ENCODE measurements around the gene NANP.
"Not testable (repeated sequence)": the region's sequence is repeated elsewhere in the genome, so short reads cannot be mapped to it uniquely, and the experiment has no call there.

The NANP gene

DNA sequence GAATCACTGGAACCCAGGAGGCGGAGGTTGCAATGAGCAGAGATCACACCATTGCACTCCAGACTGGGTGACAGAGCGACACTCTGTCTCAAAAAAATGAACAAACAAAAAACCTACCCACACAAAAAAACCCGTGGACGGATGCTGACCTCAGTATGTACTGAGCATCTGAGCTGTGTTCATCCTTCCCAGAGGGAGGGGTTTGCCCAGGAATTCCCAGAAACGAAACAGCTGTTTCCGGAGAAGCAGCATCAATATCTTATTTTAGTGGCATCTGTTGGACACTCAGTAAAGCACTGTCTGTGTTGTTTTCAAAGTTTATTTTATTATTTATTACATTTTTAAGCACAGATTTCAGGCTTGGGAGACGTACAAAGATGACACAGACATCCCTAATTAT is 18.7 kb downstream of the NANP start:
- DNase-seq, result no peak

DNA sequence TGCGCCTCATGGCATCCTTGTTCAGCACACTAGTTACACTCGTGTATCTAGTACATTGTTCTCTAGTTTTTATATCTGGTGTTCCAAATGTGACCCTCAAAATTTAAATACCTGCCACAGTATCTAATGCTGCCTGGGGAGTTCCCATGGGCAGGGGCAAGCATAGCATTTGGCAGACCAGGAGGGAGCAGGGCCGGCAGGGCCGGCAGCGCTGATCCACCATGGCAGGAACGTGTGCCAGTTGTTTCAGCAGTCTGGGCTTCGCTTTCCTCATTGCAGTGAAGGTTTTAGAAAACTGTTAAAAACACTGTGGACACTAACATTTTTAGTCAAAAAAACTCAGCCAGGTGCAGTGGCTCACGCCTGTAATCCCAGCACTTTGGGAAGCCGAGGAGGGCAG is 19.2 kb downstream of the NANP start:
- DNase-seq, result no peak

DNA sequence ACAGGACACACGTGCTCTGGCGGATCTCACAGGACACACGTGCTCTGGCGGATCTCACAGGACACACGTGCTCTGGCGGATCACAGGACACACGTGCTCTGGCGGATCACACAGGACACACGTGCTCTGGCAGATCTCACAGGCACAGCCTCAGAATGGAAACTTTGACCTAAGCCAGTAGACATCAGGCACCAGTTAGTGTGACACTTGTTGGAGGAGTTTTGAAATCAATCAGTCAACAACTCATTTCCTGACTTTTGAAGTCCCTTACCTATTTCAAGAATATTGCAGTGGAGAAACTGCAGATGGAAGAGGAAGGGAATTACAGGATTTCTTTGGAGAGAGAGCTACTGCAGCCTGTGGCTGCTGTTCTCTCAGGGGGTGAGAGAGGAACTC is 20.9 kb downstream of the NANP start:
- not testable (repeated sequence) for DNase-seq

DNA sequence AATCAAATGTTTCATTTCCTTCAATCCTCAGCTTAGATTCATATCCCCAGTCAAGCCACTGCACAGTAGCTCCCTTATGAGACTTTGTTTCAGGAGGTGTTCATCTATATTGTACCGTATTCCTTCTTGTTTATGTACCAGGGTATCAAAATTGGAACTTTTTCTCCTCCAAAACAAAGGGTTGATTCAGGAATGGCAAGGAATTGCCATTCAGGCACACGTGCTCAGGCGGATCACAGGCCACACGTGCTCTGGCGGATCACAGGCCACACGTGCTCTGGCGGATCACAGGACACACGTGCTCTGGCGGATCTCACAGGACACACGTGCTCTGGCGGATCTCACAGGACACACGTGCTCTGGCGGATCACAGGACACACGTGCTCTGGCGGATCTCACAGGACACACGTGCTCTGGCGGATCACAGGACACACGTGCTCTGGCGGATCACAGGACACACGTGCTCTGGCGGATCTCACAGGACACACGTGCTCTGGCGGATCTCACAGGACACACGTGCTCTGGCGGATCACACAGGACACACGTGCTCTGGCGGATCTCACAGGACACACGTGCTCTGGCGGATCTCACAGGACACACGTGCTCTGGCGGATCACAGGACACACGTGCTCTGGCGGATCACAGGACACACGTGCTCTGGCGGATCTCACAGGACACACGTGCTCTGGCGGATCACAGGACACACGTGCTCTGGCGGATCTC is 21.5 kb downstream of the NANP start:
- DNase-seq, result not testable (repeated sequence)

DNA sequence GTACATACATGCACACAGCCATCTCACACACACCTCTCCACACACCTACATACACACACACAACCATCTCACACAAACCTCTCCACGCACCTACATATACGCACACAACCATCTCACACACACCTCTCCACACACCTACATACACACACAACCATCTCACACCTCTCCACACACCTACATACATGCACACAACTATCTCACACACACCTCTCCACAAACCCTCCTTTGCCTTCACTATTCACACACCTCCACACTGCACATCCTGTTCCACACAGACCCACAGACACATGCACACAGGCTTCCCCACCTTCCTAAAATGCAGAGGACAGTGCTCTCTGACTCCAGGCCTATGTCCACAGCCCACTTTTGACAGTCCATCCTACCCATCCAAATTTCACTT is 22.2 kb downstream of the NANP start:
- no peak for DNase-seq

DNA sequence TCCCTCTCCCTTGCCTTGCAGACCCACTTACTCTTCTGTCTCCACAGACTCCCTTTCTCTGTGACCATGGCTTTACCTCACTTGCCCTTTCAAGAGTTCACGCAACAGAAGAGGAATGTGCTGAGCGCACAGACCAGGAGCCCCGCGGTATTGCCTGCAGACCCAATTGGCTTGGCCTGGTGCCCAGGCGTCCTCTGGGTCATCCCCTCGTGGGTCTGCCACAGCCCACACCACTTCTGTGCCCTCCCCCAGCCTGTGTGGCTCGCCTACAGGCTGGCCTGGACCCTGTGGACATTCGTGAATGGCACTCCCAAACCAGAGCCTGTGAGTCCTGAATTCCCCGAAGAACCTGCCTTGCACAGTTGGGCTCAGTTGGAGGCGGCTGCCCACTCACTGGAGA is 23.2 kb downstream of the NANP start:
- DNase-seq, result no peak

DNA sequence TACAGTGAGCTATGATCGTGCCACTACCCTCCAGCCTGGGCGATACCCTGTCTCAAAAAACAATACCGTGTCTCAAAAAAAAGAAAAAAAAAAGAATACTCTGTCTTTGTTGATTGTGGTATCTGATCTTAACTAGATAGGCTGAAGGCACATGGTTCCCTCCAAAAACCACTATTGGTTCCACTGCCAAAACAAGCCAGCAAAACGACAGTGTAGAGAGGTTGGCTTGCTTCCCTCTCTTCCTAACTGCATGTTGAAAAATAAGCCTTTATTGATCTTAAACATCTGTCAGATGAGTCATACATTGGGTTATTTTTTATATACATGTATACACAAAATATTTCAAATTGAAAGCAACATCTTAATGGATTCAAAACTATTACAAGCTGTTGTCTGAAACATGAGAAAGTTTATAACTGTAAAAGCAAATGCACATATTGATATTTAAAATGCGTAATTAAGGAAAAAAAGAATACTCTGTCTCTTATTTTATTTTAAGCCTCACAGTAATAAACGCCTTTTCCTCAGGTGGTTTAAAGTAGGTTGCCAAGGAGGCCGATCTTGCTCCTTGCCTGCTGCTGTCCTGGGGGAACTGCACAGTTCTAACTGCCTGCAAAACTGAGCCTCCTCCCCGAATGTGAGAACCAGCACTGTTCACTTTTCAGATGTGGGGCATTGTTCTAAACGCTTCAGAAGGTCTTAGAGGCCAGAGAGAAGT is 31.5 kb downstream of the NANP start:
- DNase-seq, result no peak

DNA sequence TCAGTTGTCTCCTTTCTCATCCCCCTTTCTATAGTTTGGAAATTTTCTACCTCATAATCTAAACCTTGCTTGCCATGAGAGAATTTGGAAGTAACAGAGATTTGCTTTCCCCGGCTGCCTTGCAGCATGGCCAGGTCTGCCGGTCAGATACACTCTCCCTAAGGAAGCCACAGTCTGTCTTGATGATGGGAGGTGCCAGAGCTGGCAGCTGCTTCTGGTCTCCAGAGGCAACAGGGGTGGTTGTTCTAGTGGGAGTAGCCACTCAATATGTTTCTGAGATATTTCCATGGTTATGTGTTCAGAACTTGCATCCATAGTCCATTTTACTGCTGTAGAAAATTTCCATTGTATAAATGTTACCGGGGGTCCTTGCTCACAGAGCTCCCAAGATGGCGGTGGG is 33.0 kb downstream of the NANP start:
- DNase-seq, result not testable (repeated sequence)

DNA sequence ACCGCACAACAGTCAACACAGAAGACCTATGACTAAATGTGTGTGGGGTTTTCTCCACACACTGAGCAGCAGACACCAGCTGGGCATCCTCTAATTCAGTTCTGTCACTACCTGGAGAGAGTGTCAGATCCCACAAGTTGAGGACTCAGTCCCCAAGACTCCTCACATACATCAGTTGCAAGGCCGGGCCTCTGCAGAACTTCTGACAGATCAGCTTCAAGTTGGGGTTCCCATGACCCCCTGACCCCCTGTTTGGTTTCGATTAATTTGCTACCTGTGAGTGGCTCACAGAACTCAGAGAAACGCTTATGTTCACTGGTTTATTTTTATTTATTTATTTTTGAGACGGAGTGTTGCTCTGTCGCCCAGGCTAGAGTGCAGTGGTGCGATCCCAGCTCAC is 35.3 kb downstream of the NANP start:
- DNase-seq, result no peak

DNA sequence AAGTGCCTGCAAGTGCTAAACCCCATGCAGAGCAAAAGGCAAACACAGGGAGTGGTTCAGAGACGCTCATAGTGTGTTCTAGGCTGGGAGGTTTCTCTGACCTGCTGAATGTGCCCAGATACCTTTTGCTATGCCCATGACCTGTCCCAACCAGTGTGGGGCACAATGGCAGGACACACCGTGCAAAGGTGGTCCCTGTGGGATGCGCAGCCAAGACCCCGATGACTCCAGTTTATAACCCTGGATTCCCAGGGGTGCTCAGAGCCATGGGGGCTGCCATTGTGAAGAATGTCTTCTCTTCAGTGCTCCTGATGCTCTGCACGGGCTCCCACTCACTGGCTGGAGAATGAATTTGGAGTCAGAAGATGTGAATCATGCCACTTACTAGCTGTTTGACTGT is 36.3 kb downstream of the NANP start:
- no peak for DNase-seq

DNA sequence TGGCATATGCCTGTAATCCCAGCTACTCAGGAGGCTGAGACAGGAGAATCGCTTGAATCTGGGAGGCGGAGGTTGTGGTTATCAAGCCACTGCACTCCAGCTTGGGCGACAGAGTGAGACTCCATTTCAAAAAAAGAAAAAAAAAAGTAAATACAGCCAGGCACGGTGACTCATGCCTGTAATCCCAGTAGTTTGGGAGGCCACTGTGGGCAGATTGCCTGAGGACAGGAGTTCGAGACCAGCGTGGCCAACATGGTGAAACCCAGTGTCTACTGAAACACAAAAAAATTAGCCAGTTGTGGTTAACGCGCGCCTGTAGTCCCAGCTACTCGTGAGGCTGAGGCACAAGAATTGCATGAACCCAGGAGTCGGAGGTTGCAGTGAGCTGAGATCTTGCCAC is 36.9 kb downstream of the NANP start:
- DNase-seq, result no peak

DNA sequence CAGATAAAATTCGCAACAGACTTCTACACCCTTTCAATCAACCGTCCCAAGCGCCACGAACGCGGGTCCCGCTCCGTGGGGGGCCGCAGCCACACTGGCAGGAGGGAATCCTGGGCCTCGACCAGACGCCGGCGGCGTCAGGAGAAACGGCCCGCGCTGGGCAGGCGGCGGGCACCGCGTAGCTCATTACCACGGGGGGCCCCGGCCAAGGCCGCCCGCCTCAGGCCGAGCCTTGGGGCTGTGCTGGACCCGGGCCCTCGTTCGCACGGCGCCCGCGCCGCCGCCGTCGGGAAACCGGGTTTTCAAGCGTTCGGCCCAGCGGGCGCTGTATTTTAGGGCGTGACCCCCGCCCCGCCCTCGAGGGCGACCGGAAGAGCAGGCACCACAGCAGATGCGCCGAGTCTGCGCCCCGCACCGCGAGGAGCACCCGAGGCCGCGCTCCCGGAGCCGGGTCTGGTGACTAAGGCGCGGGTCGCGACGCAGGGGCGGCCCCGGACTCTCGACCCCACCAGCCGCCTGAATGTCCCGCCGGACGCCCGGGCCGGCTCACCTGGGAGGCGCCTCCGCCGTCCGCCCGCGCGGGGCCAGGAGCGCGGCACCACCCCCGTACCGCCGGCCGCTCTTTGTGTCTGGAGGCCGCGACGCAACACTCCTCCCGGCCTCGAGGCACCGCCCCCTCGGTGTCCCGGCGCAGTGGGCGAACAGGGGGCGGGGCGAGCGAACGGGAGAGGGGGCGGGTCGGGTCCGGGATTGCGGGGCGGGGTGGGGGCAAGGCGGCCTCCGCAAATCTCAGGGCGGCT is 38.7 kb downstream of the NANP start, which contains the start of gene NINL:
Gene NINL (minus strand): TSS at position 627 of the 800 bp plus-strand sequence. CDS start 58,944 bp downstream, outside the sequence.
- DNase-seq, result no peak

DNA sequence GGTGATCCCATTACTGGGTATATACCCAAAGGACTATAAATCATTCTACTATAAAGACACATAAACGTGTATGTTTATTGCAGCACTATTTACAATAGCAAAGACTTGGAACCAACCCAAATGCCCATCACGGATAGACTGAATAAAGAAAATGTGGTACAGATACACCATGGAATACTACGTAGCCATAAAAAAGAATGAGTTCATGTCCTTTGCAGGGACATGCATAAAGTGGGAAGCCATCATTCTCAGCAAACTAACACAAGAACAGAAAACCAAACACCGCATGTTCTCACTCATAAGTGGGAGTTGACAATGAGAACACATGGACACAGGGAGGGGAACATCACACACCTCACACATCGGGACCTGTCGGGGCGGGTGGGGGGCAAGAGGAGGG is 40.2 kb downstream of the NANP start:
- not testable (repeated sequence) for DNase-seq

DNA sequence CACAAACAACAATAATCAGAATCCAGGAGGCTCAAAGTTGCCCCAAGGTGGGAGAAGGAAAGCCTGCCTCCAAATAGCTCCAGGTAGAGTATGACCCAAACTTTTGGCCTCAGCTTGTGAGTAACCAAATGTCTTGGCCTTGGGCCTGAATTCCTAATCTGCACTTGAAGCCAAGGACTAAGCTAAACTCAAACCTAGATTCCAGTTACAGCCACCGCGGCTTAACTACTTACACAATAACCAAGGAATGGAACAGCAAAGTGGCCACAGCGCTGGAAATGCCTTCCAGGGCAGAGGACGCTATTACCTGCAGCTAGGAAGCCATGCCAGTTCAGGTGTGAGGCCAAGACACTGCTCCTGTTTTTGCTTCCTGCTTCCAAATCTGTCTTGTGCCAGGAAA is 43.1 kb downstream of the NANP start:
- no peak for DNase-seq

DNA sequence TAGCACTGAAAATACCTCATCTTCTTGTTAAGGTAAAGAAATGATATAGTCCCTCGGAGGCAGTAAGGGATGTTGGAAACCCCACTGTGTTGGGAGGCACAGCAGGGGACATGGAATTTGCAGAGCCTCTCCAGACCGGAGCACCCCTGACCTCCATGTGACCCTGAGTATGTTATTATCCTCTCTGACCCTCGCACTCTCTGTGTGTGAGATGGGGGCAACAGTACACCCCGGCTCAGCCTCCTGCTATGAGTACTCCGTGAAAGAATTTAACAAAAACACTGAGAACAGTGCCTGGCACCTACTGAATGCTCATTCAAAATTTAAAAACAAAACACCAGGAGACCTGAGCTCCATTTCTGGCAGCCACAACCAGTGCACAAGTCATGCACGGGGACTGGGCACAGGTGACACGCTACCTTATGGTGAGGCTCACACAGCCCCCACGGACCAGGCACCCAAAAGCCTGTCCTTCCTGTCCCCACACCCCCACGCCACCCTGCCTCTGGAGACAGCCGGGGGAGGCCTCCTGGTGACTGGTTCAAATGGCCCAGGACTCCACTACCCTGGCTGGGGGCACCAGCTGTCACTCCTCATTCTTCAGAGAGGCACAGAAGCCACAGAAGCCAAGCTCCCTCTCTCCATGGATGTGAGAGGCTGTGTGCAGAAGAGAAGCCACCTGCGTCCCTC is 44.6 kb downstream of the NANP start:
- DNase-seq, result no peak

DNA sequence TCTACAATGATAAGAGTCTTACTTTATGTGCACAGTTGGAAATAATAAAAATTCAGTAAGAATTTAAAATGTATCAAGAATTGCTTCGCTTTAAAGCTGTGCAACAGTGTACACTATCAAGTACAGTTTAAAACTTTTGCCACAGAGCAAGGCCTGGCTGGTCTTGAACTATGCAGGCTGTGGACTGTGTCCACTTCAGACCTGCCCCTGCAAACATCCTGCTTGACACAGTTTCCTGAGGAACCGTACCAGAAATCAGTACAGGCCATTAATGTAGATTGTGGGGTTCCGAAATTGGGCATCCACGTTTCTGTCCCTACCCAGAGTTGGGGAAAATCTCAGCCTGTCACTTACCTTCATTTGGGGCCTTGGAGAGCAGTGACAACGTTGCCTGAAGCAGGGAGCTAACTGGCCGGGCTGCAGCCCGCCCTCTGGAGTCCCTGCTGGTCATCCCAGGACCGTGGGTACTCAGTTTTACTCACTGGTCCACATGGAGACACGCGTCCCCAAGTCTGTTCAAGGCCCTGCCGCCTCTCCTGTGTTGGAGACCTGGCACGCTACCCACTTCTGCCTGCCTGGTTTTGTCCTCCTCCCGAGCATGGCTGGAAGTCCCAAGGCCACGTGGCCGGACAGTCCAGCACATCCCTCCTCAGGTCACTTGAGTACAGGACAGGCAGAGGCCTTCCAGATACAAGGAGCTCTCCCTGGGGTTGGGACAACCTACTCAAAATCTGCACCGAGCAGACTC is 46.9 kb downstream of the NANP start:
- DNase-seq, result no peak

DNA sequence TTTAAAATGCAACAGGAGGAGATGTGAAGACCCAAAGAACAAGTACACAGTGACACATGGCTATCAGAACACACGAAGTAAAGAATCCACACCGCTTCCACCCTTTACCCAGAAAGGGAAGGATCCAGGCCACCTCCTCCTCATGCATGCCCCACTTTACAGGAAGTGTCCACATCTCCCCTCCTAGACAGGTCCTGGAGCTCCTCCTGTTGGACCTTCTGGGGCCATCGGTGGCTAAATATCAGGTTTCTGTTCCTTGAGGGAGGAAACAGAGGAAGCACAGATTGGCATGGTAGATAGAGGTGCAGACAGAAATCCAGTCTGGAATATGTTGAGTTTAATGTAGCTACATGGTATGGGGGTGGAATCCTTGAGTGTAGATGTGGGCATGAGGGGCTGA is 49.4 kb downstream of the NANP start:
- no peak for DNase-seq

DNA sequence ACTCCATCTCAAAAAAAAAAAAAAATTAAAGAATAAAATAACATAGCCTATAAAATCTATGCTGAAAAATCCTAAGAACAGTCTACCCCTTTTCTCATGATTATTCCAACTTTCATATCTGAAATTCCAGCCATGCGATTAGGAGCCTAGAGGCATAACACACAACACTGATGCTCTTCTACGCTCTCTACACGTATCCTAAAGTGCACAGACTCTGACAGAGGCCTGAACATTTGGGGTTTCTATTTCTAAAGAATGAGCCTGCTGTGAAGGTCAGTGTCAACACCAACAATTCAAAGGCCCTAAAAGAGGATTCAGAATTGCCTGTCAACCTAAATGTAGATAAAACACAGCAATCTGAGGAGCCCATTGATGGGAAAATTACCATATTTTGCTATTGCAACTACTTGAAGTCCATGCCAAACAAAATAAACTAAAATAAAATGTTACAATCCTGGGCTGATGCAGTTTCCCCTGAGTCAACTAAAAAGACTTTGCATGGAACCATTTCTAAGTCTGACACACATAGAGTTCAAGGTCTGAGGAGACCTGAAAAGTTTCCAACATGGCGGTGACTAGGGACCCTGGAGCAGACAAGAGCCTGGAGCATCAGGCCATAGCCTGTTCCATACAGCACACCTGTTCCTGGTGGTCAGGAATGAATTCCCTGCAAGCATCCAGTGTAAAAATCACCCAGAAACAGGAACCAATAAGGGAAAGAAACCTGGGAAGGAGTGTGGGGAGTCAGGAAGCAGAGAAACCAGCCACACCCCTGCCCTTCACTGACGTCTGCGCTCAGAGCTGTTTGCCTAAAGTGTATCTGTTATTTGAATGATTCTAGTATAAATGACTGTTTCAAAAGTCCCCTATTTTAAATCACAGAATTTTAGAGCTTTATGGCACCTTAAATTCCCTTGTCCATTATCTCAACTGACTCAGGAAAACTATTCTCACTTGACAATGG is 50.2 kb downstream of the NANP start:
- no peak for DNase-seq

DNA sequence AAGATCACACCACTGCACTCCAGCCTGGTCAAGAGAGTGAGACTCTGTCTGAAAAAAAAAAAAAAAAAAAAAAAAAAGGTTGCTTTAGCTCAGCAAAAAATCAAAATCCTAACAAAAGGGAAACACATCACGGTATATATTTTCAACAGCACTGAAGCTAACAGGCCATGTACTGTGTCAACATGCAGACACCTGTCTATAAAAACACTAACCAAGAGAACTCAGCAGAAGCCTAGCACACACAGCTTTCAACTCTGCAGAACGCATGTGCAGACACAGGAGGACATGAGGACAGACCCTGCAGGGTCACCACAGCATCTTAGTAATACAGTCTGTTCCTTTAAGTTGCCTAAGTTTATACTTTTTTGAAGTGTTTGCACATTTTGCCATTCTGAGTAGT is 52.0 kb downstream of the NANP start:
- no peak for DNase-seq

DNA sequence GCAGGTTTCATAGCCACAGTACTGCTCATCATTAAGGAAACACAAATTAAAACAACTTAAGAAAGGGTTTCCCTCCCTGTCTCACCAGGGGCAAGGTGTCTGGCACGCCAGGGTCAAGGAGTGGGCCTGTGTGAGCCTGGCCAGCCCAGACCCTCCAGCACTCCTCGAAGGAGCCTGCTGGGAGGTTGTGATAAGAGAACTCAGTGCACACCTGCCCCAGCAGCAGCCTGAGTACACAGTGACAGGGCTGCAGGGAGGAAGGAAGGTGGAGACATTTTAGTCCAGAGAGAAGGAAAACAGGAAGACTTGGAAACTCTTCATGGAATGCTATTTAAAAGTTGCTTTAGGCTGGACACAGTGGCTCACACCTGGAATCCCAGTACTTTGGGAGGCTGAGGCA is 52.6 kb downstream of the NANP start:
- no peak for DNase-seq

DNA sequence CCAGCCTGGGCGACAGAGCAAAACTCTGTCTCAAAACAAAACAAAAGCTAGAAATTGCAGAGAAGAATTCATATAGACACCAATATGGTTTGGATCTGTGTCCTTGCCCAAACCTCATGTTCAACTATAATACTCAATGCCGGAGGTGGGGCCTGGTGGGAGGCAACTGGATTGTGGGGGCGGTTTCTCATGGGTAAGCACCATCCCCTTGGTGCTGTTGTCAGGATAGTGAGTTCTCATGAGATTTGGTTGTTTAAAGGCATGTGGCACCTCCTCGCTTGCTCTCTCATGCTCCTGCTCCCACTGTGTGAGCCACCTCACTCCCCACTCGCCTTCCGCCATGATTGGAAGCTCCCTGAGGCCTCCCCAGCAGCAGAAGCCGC is 53.7 kb downstream of the NANP start:
- DNase-seq, result no peak

Measured in amniotic stem cell (primary cell).